ENCODE results near the gene FAM135A. TPM values are rescaled to one million over a fixed set of nuclear protein-coding genes. Genes with fewer than 3 reads are reported as not detected.
"Not testable (repeated sequence)": the region's sequence is repeated elsewhere in the genome, so short reads cannot be mapped to it uniquely, and the experiment has no call there.

The FAM135A gene
- total and polyA plus RNA-seq, 5 donors, result 7.7 to 19.3 (median 18.1) TPM

DNA sequence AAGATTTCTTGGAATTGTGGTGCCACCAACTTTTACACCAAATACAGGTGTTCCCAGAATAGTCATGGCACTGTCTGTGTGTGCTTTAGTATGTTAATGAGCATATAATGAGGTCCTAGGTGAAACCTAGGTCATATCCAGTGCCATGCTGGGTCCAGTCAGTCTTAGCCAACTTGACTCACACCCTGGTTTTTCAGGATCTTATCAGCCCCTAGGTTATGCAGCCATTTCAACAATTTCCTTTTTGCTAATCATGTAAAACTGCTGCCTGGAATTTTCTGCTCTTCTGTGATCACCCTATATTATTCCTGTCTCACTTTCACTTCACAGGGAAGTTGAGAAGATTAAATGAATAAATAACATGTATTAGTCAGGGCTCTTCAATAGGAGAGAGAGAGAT is 177.1 kb downstream of the FAM135A start:
- DNase-seq (no peak), ATAC-seq (no peak)
- intact Hi-C loops (cut with DNase I), result no loop called here
- Histone ChIP-seq H3K4me3 (ENCODE audit: low read length) (no peak overlapping the region), H3K27me3 (ENCODE audit: control insufficient read depth, insufficient read depth) (no peaks in the 10 kb centered on the region), H3K27ac (ENCODE audit: low read length) (no peak overlapping the region), H3K4me1 (ENCODE audit: control insufficient read depth, insufficient read depth, low read length) (no peaks in the 10 kb centered on the region), H3K9me3 (ENCODE audit: control insufficient read depth, low read length) (no peaks in the 10 kb centered on the region)

GRCh38 chr6:70592391-70593117 is 179.2 kb downstream of the FAM135A start:
- intact Hi-C loops (cut with DNase I), result no loop called here

DNA sequence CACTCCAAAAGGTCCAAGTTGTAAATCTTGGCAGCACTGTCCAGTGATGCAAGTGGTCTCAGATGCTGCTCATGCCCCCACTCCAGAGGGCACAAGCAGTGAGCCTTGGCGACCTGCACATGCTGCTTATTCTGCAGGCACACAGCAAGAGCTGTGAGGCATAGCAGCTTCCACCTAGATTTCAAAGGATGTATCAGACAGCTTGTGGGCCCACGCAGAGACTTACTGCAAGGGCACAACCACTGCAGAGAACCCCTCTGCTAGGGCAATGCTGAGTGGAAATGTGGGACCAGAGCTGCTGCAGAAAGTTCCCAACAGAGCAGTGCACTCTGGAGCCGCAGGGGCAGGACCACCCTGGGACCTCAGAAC is 179.8 kb downstream of the FAM135A start:
- ATAC-seq, result no peak
- 96% methylated on average over 3 of the region's 3 CpGs for WGBS
- intact Hi-C loops (cut with DNase I), result no loop called here
- no peak overlapping the region for H3K27ac ChIP-seq (ENCODE audit: low read length)
- no peaks in the 10 kb centered on the region for H3K9me3 ChIP-seq (ENCODE audit: control insufficient read depth, low read length)
- H3K4me1 ChIP-seq (ENCODE audit: control insufficient read depth, insufficient read depth, low read length), result no peaks in the 10 kb centered on the region
- no peak for DNase-seq
- no peaks in the 10 kb centered on the region for H3K27me3 ChIP-seq (ENCODE audit: control insufficient read depth, insufficient read depth)
- no peak overlapping the region for H3K4me3 ChIP-seq (ENCODE audit: low read length)

More at GRCh38 chr6:70592391-70593117, 179.2 kb downstream of the FAM135A start:
- H3K4me1 ChIP-seq (ENCODE audit: control insufficient read depth, insufficient read depth, low read length), result no peaks in the 10 kb centered on the region
- DNase-seq (no peak), ATAC-seq (no peak)
- H3K4me3 ChIP-seq (ENCODE audit: low read length), result no peak overlapping the region
- H3K9me3 ChIP-seq (ENCODE audit: control insufficient read depth, low read length), result no peaks in the 10 kb centered on the region
- 75% methylated on average over 5 of the region's 5 CpGs for WGBS
- no peak overlapping the region for H3K27ac ChIP-seq (ENCODE audit: low read length)
- H3K27me3 ChIP-seq (ENCODE audit: control insufficient read depth, insufficient read depth), result no peaks in the 10 kb centered on the region

- H3K4me1 ChIP-seq (ENCODE audit: control insufficient read depth, insufficient read depth, low read length), result no peaks in the 10 kb centered on the region
- no peak overlapping the region for H3K4me3 ChIP-seq (ENCODE audit: low read length)
Observed at GRCh38 chr6:70599187-70599586, 185.9 kb downstream of the FAM135A start.

GRCh38 chr6:70601014-70601413 is 187.7 kb downstream of the FAM135A start:
- no peak for ATAC-seq
- Histone ChIP-seq H3K4me1 (ENCODE audit: control insufficient read depth, insufficient read depth, low read length) (no peaks in the 10 kb centered on the region), H3K9me3 (ENCODE audit: control insufficient read depth, low read length) (no peaks in the 10 kb centered on the region), H3K27ac (ENCODE audit: low read length) (no peak overlapping the region), H3K27me3 (ENCODE audit: control insufficient read depth, insufficient read depth) (no peaks in the 10 kb centered on the region), H3K4me3 (ENCODE audit: low read length) (no peak overlapping the region)
- intact Hi-C loops (cut with DNase I), result no loop called here
- DNase-seq, result no peak
- WGBS, result 74% methylated on average over 3 of the region's 3 CpGs

More at GRCh38 chr6:70599187-70599586, 185.9 kb downstream of the FAM135A start:
- Histone ChIP-seq H3K9me3 (ENCODE audit: control insufficient read depth, low read length) (no peaks in the 10 kb centered on the region), H3K27me3 (ENCODE audit: control insufficient read depth, insufficient read depth) (no peaks in the 10 kb centered on the region), H3K27ac (ENCODE audit: low read length) (no peak overlapping the region)
- intact Hi-C loops (cut with DNase I), result no loop called here
- 54% methylated on average over 4 of the region's 4 CpGs for WGBS
- DNase-seq (no peak), ATAC-seq (no peak)

DNA sequence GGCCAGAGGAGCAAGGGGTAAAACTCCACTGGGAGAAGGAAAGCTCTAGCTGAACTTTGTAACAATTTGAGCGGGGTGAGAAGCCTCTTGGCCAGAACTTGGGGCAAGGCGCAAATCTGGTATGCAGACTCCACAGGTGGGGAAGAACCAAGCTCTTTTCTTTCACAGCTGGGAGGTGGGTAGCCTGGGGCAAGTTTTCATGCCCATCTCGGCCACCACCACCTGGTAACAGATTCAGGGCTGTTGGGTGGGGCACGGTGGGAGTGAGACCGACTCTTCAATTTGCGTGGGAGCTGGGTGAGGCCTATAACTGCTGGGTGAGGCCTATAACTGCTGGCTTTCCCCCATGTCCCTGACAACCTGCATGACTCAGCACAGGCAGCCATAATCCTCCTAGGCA is 190.9 kb downstream of the FAM135A start:
- ATAC-seq, result no peak
- 90% methylated on average over 6 of the region's 6 CpGs for WGBS
- intact Hi-C loops (cut with DNase I), result no loop called here
- Histone ChIP-seq H3K4me3 (ENCODE audit: low read length) (no peak overlapping the region), H3K9me3 (ENCODE audit: control insufficient read depth, low read length) (no peaks in the 10 kb centered on the region), H3K4me1 (ENCODE audit: control insufficient read depth, insufficient read depth, low read length) (no peaks in the 10 kb centered on the region), H3K27ac (ENCODE audit: low read length) (no peak overlapping the region), H3K27me3 (ENCODE audit: control insufficient read depth, insufficient read depth) (no peaks in the 10 kb centered on the region)
- DNase-seq, result no peak

GRCh38 chr6:70607371-70607770 is 194.1 kb downstream of the FAM135A start:
- DNase-seq; ATAC-seq; H3K4me1 ChIP-seq (ENCODE audit: control insufficient read depth, insufficient read depth, low read length); H3K27me3 ChIP-seq (ENCODE audit: control insufficient read depth, insufficient read depth); H3K9me3 ChIP-seq (ENCODE audit: control insufficient read depth, low read length); H3K27ac ChIP-seq (ENCODE audit: low read length); intact Hi-C loops (cut with DNase I); H3K4me3 ChIP-seq (ENCODE audit: low read length): not testable (repeated sequence)
- 71% methylated on average over 2 of the region's 2 CpGs for WGBS

GRCh38 chr6:70609181-70609580 is 195.9 kb downstream of the FAM135A start:
- intact Hi-C loops (cut with DNase I); DNase-seq; ATAC-seq; H3K4me3 ChIP-seq (ENCODE audit: low read length); H3K4me1 ChIP-seq (ENCODE audit: control insufficient read depth, insufficient read depth, low read length); H3K27me3 ChIP-seq (ENCODE audit: control insufficient read depth, insufficient read depth); H3K27ac ChIP-seq (ENCODE audit: low read length); H3K9me3 ChIP-seq (ENCODE audit: control insufficient read depth, low read length): not testable (repeated sequence)
- WGBS, result 90% methylated on average over 13 of the region's 13 CpGs

Other genes with a start within 250 kb of the FAM135A start
- gene COL9A1, start 110.4 kb upstream of the FAM135A start, total RNA-seq, result 10 to 100 TPM in 1 of 4 donors, 1 to 10 TPM in 3; 1.9 to 14.3 (median 4.7) TPM
- 6.0 TPM for gene COL9A1, start 110.4 kb upstream of the FAM135A start, polyA plus RNA-seq
- 10 to 100 TPM; 13.1 to 18.2 (median 16.4) TPM for gene SDHAF4, start 153.4 kb downstream of the FAM135A start, total RNA-seq
- 28.1 TPM for gene SDHAF4, start 153.4 kb downstream of the FAM135A start, polyA plus RNA-seq